Stimulated activated CD8-positive, alpha-beta memory T cell treated with anti-CD3 and anti-CD28 coated beads, Interleukin-2, amount 100 ng/mL, for 1 hour (primary cell): ENCODE data around the gene NFKBIE.

Experiments
- DNase-seq, 2 donors: peaks; one replicate each; pipeline ENCODE4 v3.0.0-alpha.2; 2020; ENCODE audit warnings: low read depth in 2 of 2

The NFKBIE gene

GRCh38 chr6:44258325-44258863 lies 7.0 kb downstream of the NFKBIE start:
- DNase-seq = no peak

GRCh38 chr6:44257753-44258324 lies 7.5 kb downstream of the NFKBIE start:
- DNase-seq = no peak

- no peak for DNase-seq
Observed at GRCh38 chr6:44257025-44257752, 8.2 kb downstream of the NFKBIE start, which contains the start of gene SLC35B2. Gene SLC35B2 (minus strand): TSS chr6:44257528. CDS start chr6:44257410, 118 bp downstream.

GRCh38 chr6:44256775-44257024 lies 8.7 kb downstream of the NFKBIE start:
- no peak for DNase-seq

- no peak for DNase-seq
Observed at GRCh38 chr6:44255871-44256774, 9.2 kb downstream of the NFKBIE start.

GRCh38 chr6:44255105-44255808 lies 10.1 kb downstream of the NFKBIE start:
- DNase-seq = no peak

GRCh38 chr6:44254191-44255104 lies 10.9 kb downstream of the NFKBIE start:
- no peak for DNase-seq

- no peak for DNase-seq
Observed at GRCh38 chr6:44253307-44254101, 11.8 kb downstream of the NFKBIE start.

GRCh38 chr6:44251576-44252524 lies 13.5 kb downstream of the NFKBIE start:
- no peak for DNase-seq

GRCh38 chr6:44250718-44251123 lies 14.6 kb downstream of the NFKBIE start:
- DNase-seq = no peak

- DNase-seq = no peak
Observed at GRCh38 chr6:44250067-44250717, 15.2 kb downstream of the NFKBIE start.

GRCh38 chr6:44249082-44249748 lies 16.1 kb downstream of the NFKBIE start:
- DNase-seq = no peak

GRCh38 chr6:44248579-44248978 lies 16.8 kb downstream of the NFKBIE start:
- DNase-seq = no peak

GRCh38 chr6:44247338-44248302 lies 17.7 kb downstream of the NFKBIE start:
- DNase-seq = peak; percentile 77 to 85

GRCh38 chr6:44246663-44247337 lies 18.6 kb downstream of the NFKBIE start, which contains the start of gene HSP90AB1:
Gene HSP90AB1 (plus strand): TSS chr6:44247101. CDS start chr6:44248630, 1,529 bp downstream.
- peak; percentile 84 to 88 for DNase-seq
